ENCODE results near the gene TIAM1. TPM values are rescaled to one million over a fixed set of nuclear protein-coding genes. Genes with fewer than 3 reads are reported as not detected.

The TIAM1 gene
- polyA plus RNA-seq, 3 donors = 14.2 to 17.1 (median 14.4) TPM

GRCh38 chr21:31087639-31088473 lies 256.2 kb downstream of the TIAM1 start:
- DNase-seq = no peak

- no peak for DNase-seq
Observed at GRCh38 chr21:31084689-31085088, 259.4 kb downstream of the TIAM1 start.

DNA sequence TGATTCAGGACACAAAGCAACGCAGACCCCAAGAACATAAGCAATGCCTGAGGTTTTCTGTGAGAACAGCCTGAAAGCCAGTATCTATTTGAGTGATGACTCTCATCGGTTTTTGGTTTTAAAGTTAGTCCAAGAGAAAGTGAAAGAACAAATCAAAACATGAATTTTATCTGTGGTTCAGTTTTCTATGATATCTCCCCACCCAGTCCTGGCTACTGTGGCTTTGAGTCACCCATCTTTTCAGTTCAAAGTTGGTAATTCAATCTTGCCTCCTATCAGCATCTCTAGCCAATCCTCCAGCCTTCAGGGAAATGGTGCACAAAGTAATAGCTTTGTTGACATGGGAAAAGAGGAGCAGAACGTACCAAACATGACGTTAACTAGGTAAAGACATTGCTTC lies 265.3 kb downstream of the TIAM1 start:
- DNase-seq = no peak

DNA sequence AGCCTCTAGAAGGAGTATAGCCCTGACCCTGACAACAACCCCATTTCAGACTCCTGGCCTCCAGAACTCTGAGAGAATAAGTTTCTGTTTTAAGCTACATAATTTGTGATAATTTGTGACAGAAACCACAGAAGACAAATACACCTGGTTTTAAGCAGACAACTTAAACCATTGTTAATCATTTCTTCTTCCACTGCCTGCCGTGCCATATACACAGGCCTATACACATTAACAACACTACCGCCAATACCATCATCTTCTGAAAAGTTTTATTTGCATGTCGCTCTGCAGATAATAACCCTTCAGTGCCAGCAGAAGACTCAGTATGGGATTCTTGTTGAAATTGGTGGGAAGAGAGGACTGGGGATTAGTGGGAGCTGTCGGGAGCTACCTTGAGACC lies 265.8 kb downstream of the TIAM1 start:
- DNase-seq = no peak

DNA sequence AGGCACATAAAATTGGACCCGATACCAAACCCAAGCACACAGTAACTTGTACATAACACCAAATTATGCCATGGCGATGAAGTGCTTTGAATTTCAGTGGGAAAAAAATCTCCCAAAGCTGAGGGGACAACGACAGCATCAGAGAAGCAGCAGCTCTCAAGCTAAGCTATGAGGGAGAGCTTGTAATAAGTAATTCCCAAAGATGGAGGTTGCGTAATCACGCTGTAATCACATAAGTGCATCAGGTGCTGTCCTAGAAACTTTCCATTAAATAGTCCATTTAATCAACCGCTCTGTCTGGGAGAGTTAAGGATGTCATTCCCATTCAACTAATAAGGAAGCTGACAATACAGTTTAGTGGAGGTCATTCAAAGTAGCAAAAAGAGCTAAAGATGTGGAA lies 268.2 kb downstream of the TIAM1 start:
- DNase-seq = no peak

GRCh38 chr21:31072533-31072932 lies 271.5 kb downstream of the TIAM1 start:
- DNase-seq = no peak
